Nephron progenitor cell (in vitro differentiated cells): ENCODE measurements around the gene ROR2.
A peak's percentile ranks its signal among the peaks of the same experiment; 100 is the strongest.

Experiments
- DNase-seq: peaks from one replicate; pipeline ENCODE4 v3.0.0; 2021
- H3K27ac Mint-ChIP-seq: 2 replicates; pipeline ENCODE4 v1.8.0; 2021; ENCODE audit warnings: mild to moderate bottlenecking, moderate library complexity, mixed read lengths
- H3K27me3 Mint-ChIP-seq: 2 replicates; pipeline ENCODE4 v1.8.0; 2021; ENCODE audit warnings: mild to moderate bottlenecking, low read depth, mixed read lengths; ENCODE audit not compliant: poor library complexity
- H3K36me3 Mint-ChIP-seq: 2 replicates; pipeline ENCODE4 v1.8.0; 2021; ENCODE audit warnings: low read depth, mixed read lengths
- H3K4me1 Mint-ChIP-seq: 2 replicates; pipeline ENCODE4 v1.8.0; 2021; ENCODE audit warnings: mixed read lengths
- H3K4me3 Mint-ChIP-seq: 2 replicates; pipeline ENCODE4 v1.8.0; 2021; ENCODE audit warnings: mild to moderate bottlenecking, moderate library complexity, mixed read lengths
- H3K9me3 Mint-ChIP-seq: 2 replicates; pipeline ENCODE4 v1.8.0; 2021; ENCODE audit warnings: mild to moderate bottlenecking, moderate library complexity, mixed read lengths
- CTCF ChIP-seq: fragments of 200-600 bp; sonication (generic); IDR thresholded peaks from 2 replicates; pipeline ENCODE4 v1.5.0; 2021; ENCODE audit warnings: antibody characterized with exemption

Gene ROR2

GRCh38 chr9:91761362-91761761 lies 188.7 kb downstream of the ROR2 start:
- H3K27ac Mint-ChIP-seq, result no peak overlapping the region
- no peak for DNase-seq
- H3K4me3 Mint-ChIP-seq, result no peak overlapping the region
- peaks cover 2% of the 10 kb centered on the region for H3K27me3 Mint-ChIP-seq
- TF ChIP-seq CTCF, result no peak
- peaks cover 90% of the 10 kb centered on the region for H3K36me3 Mint-ChIP-seq
- peaks cover 44% of the 10 kb centered on the region for H3K9me3 Mint-ChIP-seq
- H3K4me1 Mint-ChIP-seq, result peaks cover 14% of the 10 kb centered on the region

- no peak for TF ChIP-seq CTCF
- no peak overlapping the region for H3K4me3 Mint-ChIP-seq
- peaks cover 14% of the 10 kb centered on the region for H3K4me1 Mint-ChIP-seq
- H3K36me3 Mint-ChIP-seq, result peaks cover 90% of the 10 kb centered on the region
- peaks cover 39% of the 10 kb centered on the region for H3K9me3 Mint-ChIP-seq
- no peak for DNase-seq
- H3K27me3 Mint-ChIP-seq, result peaks cover 2% of the 10 kb centered on the region
- peak overlapping the region; percentile 46 for H3K27ac Mint-ChIP-seq
Observed at GRCh38 chr9:91760906-91761305, 189.1 kb downstream of the ROR2 start.

GRCh38 chr9:91758491-91758981 lies 191.5 kb downstream of the ROR2 start:
- H3K27me3 Mint-ChIP-seq, result peaks cover 2% of the 10 kb centered on the region
- H3K4me1 Mint-ChIP-seq, result peaks cover 14% of the 10 kb centered on the region
- peak; percentile 79 for TF ChIP-seq CTCF
- no peak overlapping the region for H3K27ac Mint-ChIP-seq
- no peak overlapping the region for H3K4me3 Mint-ChIP-seq
- peaks cover 88% of the 10 kb centered on the region for H3K36me3 Mint-ChIP-seq
- DNase-seq, result peak; percentile 80
- H3K9me3 Mint-ChIP-seq, result peaks cover 19% of the 10 kb centered on the region

GRCh38 chr9:91757782-91758181 lies 192.2 kb downstream of the ROR2 start:
- TF ChIP-seq CTCF, result no peak
- Mint-ChIP-seq H3K27ac (no peak overlapping the region), H3K4me3 (no peak overlapping the region), H3K9me3 (peaks cover 15% of the 10 kb centered on the region), H3K36me3 (peaks cover 85% of the 10 kb centered on the region), H3K4me1 (peaks cover 14% of the 10 kb centered on the region), H3K27me3 (peaks cover 2% of the 10 kb centered on the region)
- no peak for DNase-seq

- H3K27me3 Mint-ChIP-seq, result peaks cover 2% of the 10 kb centered on the region
- peaks cover 72% of the 10 kb centered on the region for H3K36me3 Mint-ChIP-seq
- no peak for DNase-seq
- H3K4me1 Mint-ChIP-seq, result peaks cover 14% of the 10 kb centered on the region
- peak overlapping the region; percentile 62 for H3K27ac Mint-ChIP-seq
- no peak overlapping the region for H3K4me3 Mint-ChIP-seq
- no peak for TF ChIP-seq CTCF
- H3K9me3 Mint-ChIP-seq, result peaks cover 1% of the 10 kb centered on the region
Observed at GRCh38 chr9:91756510-91756780, 193.6 kb downstream of the ROR2 start.

DNA sequence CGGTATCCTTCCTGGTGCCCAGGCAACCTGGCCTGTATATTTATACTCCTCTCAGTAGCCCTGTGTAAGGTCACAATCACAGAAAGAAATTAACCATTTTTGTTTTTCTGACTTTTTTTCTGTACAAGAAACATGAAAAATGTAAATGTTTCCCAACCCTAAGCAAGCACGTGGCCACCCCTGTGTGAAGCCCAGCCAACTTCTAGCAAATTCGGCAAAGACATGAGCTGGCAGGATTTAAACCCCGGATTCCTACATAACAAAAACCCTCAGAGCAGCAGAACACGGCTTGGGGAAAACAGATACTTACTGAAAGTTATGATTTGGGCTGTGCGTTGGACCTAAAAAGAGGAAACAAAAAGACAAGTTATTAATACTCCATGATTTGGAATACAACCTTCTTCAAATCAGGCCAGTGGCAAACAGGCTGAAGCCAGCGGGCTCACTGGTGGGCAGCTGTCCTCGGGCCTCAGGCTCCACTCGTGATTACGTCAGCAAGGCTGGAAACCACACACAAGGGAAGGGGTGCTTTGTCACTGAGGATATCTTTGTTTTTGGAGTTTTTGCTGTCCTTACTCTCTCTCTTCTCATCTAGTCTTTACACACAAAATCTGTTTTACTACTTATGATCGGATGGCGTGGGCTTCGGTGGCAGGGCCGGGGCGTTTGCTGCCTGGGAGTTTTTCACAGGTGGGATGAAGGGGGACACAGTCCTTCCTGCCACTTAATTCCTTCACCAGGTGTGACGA lies 194.1 kb downstream of the ROR2 start:
- H3K36me3 Mint-ChIP-seq, result peaks cover 67% of the 10 kb centered on the region

More for the DNA sequence above, 194.1 kb downstream of the ROR2 start:
- Mint-ChIP-seq H3K4me3 (no peak overlapping the region), H3K27ac (peak overlapping the region; percentile 28), H3K4me1 (peaks cover 14% of the 10 kb centered on the region), H3K27me3 (peaks cover 2% of the 10 kb centered on the region), H3K9me3 (no peaks in the 10 kb centered on the region)
- DNase-seq, result no peak
- TF ChIP-seq CTCF, result no peak
